Urinary bladder (tissue), 4 donors: ENCODE measurements around the gene ANXA4. TPM values are rescaled to one million over a fixed set of nuclear protein-coding genes. Genes with fewer than 3 reads are reported as not detected.
A peak's percentile ranks its signal among the peaks of the same experiment; 100 is the strongest.
"Not testable (repeated sequence)": the region's sequence is repeated elsewhere in the genome, so short reads cannot be mapped to it uniquely, and the experiment has no call there.

Source experiments
- DNase-seq: peaks from one replicate; pipeline ENCODE4 v3.0.0-alpha.2; 2015; ENCODE audit errors: extremely low spot score
- H3K27ac ChIP-seq: one replicate; pipeline ENCODE4 v1.5.1; 2013; ENCODE audit warnings: low read depth, mild to moderate bottlenecking, moderate library complexity
- H3K36me3 ChIP-seq: one replicate; pipeline ENCODE4 v1.6.1; 2013; ENCODE audit warnings: mild to moderate bottlenecking, moderate library complexity; ENCODE audit not compliant: insufficient read depth
- H3K4me1 ChIP-seq: one replicate; pipeline ENCODE4 v1.6.1; 2013; ENCODE audit warnings: mild to moderate bottlenecking, moderate library complexity; ENCODE audit not compliant: insufficient read depth
- H3K4me3 ChIP-seq: one replicate; pipeline ENCODE4 v1.5.1; 2013; ENCODE audit warnings: low read depth, low read length
- WGBS: extraction: QIAGEN DNeasy Blood & Tissue Kit; methylation state at CpG from one replicate; pipeline ENCODE4 v1.1.7; 2013; 5-methylcytosine and 5-hydroxymethylcytosine counted together
- polyA plus RNA-seq: library from polyadenylated mRNA; stranded (reverse); fragments of 200-250 nt; gene quantifications from one replicate; pipeline ENCODE4 v1.2.3, GENCODE V29; 2013
- total RNA-seq: library from RNA; depleted of rRNA; stranded (reverse); fragments of >200 nt; gene quantifications from one replicate; pipeline ENCODE4 v1.2.3, GENCODE V29; 2014
- donor health status: healthy with polysubstance abuse.
- donor health status: healthy.

Gene ANXA4
- total and polyA plus RNA-seq, 2 donors: 27.1 to 68.0 TPM

DNA sequence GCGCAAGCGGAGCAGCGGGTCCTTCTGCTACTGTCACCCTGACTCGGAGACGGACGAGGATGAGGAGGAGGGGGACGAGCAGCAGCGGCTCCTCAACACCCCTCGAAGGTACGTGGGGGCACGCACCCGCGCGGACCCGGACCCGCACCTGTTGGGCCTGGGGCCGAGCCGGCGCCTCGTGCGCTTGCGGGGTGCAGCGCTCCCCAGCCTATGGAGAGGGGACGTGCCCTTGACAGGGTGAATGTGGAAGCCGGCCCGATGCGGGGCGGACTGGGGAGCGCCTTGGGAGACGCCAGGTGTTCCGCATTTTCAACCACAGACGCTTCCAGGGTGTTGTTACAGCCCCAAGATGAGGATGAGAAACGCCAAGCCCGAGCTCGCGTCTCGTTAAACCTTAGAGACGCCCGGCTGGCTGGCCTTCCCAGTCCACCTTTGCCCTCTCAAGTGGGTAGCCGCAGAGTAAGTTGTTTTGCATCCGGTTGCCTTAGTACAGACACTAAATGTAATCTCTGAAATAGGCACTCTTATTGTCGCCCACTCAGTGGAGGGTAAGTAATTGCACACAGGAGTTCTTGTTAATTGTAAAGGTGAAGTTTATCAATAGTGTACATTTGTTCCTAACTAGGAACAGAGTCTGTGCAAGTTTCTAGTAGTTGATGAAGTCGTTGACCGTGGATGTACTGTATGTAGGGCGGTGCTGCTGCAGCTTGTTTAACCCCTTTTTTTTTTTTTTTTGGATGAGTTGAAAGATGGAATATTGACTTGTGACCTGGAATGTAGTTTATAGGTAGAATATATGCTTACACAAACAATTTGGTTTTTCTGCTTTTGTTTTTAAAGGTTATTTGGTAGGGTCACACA, 88.3 kb downstream of the ANXA4 start:
- peaks cover 1% of the 10 kb centered on the region for H3K4me1 ChIP-seq
- WGBS: 2% methylated on average over 45 of the region's 45 CpGs
- H3K4me3 ChIP-seq: peak overlapping the region; percentile 74
- no peak for DNase-seq
- H3K36me3 ChIP-seq: no peaks in the 10 kb centered on the region
- no peak overlapping the region for H3K27ac ChIP-seq

DNA sequence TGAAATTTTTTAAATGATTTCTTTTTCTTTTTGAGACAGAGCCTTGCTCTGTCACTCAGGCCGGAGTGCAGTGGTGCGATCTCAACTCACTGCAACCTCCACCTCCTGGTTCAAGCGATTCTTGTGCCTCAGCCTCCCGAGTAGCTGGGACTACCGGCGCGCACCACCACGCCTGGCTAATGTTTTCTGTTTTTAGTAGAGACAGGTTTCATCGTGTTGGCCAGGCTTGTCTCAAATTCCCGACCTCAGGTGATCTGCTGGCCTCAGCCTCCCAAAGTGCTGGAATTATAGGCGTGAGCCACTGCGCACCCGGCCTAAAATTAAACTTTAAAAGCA, 88.9 kb downstream of the ANXA4 start:
- H3K4me3 ChIP-seq: peak overlapping the region; percentile 74
- H3K36me3 ChIP-seq, H3K4me1 ChIP-seq, H3K27ac ChIP-seq, DNase-seq: not testable (repeated sequence)
- WGBS: 85% methylated on average over 13 of the region's 13 CpGs

DNA sequence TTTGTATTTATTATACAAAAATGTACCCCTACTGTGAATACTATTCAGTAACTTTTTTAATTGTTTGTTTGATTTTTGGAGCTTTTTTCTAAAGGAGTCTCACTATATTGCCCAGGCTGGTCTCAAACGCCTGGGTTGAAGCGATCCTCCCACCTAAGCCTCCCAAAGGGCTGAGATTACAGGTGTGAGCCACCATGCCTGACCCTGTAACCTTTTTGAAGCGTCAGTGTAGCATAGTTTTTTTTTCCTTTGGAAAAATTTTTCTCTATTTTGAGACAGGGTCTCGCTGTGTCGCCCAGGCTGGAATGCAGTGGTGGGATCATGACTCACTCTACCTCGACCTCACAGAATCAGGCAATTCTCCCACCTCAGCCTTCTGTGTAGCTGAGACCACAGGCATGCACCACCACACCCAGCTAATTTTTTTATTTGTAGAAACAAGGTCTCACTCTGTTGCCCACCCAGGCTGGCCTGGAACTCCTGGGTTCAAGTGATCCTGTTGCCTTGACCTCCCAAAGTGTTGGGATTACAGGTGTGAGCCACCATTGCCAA, 89.5 kb downstream of the ANXA4 start:
- Histone ChIP-seq H3K4me1 (peaks cover 1% of the 10 kb centered on the region), H3K36me3 (no peaks in the 10 kb centered on the region), H3K27ac (no peak overlapping the region), H3K4me3 (no peak overlapping the region)
- no peak for DNase-seq
- 94% methylated on average over 6 of the region's 6 CpGs for WGBS

- Histone ChIP-seq H3K4me1 (no peaks in the 10 kb centered on the region), H3K36me3 (no peaks in the 10 kb centered on the region), H3K4me3 (no peak overlapping the region), H3K27ac (no peak overlapping the region)
- DNase-seq: no peak
- WGBS: 76% methylated on average over 3 of the region's 3 CpGs
These were observed 91.8 kb downstream of the ANXA4 start for GRCh38 chr2:69833752-69834151.

DNA sequence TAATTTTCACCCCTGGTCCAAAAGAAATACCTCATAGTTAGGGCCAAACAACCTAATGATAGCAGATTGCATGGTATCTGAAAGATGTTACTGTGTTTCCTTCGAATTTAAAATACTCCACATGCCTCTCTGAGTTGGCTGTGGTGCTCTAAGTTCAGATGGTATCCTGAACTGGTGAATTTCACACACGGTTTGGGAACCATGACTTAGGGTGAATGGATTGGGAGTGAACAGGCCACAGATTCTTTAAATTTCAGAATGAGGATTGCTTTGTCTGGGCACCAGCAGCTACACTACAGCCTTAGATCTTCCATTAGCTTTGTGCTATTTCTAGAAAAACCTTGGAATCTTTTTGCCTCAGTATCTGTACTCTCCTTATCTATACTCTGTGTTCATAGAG, 93.7 kb downstream of the ANXA4 start:
- Histone ChIP-seq H3K27ac (no peak overlapping the region), H3K4me1 (no peaks in the 10 kb centered on the region), H3K36me3 (no peaks in the 10 kb centered on the region), H3K4me3 (no peak overlapping the region)
- no peak for DNase-seq
- WGBS: 87% methylated on average over 2 of the region's 2 CpGs

DNA sequence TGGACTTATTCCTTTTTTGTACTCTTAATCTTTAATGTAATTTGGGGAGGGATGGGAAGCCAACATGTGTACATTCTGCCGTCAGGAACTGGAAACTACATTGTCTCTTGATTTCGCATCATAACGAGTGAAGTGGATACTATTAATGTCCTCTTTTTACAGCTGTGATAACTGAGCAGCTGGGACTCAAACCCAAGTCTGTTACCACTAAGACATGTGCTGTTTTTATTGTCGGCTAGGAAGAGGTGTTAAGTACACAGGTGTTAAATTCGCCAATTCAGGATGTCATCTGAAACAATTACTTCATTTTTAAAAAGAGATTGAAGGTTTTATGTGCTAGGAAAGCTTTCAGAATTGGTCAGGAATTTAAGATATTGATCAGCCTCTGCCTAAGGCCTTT, 94.4 kb downstream of the ANXA4 start:
- 69% methylated on average over 5 of the region's 5 CpGs for WGBS
- no peaks in the 10 kb centered on the region for H3K4me1 ChIP-seq
- no peak for DNase-seq
- H3K4me3 ChIP-seq: no peak overlapping the region
- H3K27ac ChIP-seq: no peak overlapping the region
- no peaks in the 10 kb centered on the region for H3K36me3 ChIP-seq

- no peak overlapping the region for H3K27ac ChIP-seq
- no peaks in the 10 kb centered on the region for H3K4me1 ChIP-seq
- WGBS: 92% methylated on average over 2 of the region's 2 CpGs
- H3K36me3 ChIP-seq: no peaks in the 10 kb centered on the region
- no peak overlapping the region for H3K4me3 ChIP-seq
- DNase-seq: no peak
These were observed 95.6 kb downstream of the ANXA4 start for GRCh38 chr2:69837533-69837932.

GRCh38 chr2:69843993-69844392, 102.1 kb downstream of the ANXA4 start:
- Histone ChIP-seq H3K4me3 (no peak overlapping the region), H3K4me1 (no peaks in the 10 kb centered on the region), H3K36me3 (no peaks in the 10 kb centered on the region), H3K27ac (no peak overlapping the region)
- DNase-seq: no peak

DNA sequence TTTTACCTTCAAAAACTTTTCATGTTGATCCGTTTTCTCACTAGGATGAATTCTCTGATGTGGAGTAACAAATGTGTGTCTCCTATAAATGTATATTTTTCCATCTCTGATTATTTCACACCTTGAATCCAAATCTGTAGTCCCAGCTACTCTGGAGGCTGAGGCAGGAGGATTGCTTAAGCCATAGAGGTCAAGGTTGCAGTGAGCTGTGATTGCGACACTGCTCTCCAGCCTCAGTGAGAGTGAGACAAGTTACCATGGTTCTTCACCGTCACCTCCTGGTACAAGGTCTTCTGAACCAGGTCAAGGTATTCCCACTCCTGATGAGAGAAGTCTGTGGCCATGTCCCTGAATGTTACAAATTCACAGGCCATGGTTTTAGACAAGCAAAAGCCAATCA, 102.6 kb downstream of the ANXA4 start:
- H3K27ac ChIP-seq: no peak overlapping the region
- no peak overlapping the region for H3K4me3 ChIP-seq
- H3K4me1 ChIP-seq: no peaks in the 10 kb centered on the region
- WGBS: 97% methylated on average over 3 of the region's 3 CpGs
- DNase-seq: no peak
- H3K36me3 ChIP-seq: no peaks in the 10 kb centered on the region

- 90% methylated on average over 9 of the region's 9 CpGs for WGBS
- Histone ChIP-seq H3K4me1 (no peaks in the 10 kb centered on the region), H3K4me3 (no peak overlapping the region), H3K27ac (no peak overlapping the region), H3K36me3 (no peaks in the 10 kb centered on the region)
- DNase-seq: no peak
These were observed 104.5 kb downstream of the ANXA4 start for GRCh38 chr2:69846182-69847067.

DNA sequence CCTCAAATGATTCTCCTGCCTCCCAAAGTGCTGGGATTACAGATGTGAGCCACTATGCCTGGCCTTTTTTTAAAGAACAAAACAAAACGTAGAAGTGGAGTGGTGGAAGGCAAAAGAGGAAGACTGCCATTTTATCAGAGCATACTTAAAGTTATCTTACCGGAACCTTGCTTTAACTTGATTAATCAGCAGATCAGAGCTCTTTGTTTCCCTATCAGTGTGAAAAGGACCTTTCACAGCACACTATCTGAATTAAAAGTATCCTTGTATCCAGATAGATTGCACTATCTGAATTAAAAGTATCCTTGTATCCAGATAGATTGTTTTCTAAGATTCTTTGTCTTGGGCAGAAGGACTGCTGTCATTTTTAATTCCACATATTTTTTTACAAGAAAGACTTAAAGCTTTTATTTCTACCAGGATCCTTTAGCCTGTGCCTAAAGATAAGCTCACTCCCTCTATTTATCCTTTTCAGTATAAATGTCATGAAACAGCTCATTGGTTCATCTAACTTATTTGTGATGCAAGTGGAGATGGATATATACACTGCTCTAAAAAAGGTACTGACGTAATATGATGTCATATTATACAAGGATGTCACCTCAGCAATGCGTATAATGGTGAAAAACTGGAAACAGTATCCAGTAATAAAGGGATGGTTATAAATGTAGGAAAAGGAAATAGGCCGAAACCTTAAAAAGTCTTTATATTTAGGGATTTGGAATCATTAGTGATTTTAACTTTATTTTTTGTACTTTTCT, 105.3 kb downstream of the ANXA4 start:
- Histone ChIP-seq H3K4me1 (no peaks in the 10 kb centered on the region), H3K4me3 (no peak overlapping the region), H3K36me3 (no peaks in the 10 kb centered on the region), H3K27ac (no peak overlapping the region)
- 95% methylated on average over 5 of the region's 5 CpGs for WGBS
- DNase-seq: no peak

DNA sequence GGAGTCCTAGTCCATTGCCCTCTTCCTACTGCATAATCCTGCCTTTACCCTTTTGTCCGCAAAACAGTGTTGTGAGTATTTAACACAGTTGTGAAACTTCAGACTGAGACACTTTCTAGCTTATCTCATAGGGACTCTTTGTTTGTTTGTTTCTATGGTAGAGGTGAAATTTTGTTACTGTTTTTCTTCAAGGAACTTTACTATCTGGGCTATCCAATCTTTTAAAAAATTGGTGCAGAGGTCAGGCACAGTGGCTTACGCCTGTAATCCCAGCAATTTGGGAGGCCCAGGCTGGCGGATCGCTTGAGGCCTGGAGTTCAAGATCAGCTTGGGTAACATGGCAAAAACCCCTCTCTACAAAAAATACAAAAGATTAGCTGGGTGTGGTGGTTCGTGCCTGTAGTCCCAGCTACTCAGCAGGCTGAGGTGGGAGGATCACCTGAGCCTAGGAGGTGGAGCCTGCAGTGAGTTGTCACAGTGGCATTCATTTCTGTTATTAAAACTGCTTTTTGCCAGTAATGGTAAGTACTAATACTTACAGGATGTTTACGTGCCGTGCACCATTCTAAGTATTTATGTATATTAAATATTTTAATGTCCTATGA, 106.4 kb downstream of the ANXA4 start:
- 87% methylated on average over 7 of the region's 7 CpGs for WGBS
- H3K27ac ChIP-seq: peak overlapping the region; percentile 16
- no peaks in the 10 kb centered on the region for H3K36me3 ChIP-seq
- DNase-seq: no peak
- H3K4me1 ChIP-seq: no peaks in the 10 kb centered on the region
- no peak overlapping the region for H3K4me3 ChIP-seq

DNA sequence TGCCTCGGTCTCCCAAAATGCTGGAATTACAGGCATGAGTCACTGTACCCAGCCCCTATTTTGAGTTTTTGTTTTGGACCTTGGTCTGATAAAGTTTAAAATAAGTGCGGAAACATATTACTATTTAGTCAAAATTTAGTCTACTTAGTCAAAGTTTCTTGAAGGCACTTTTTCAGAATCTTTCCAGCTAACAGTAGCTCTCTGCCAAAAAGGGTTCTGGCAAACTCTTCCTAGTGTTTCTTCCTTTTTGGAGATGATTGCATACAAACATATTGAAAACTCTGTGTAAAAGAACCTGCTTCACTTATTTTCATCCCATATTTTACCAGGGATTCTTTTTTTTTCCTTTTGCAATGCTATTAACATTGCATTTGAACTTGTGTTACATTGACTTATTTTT, 116.3 kb downstream of the ANXA4 start:
- H3K4me1 ChIP-seq: no peaks in the 10 kb centered on the region
- H3K36me3 ChIP-seq: no peaks in the 10 kb centered on the region
- no peak for DNase-seq
- no peak overlapping the region for H3K27ac ChIP-seq
- no peak overlapping the region for H3K4me3 ChIP-seq
- 97% methylated on average over 2 of the region's 2 CpGs for WGBS
